ENCODE results near the gene NEMP1.

DNA sequence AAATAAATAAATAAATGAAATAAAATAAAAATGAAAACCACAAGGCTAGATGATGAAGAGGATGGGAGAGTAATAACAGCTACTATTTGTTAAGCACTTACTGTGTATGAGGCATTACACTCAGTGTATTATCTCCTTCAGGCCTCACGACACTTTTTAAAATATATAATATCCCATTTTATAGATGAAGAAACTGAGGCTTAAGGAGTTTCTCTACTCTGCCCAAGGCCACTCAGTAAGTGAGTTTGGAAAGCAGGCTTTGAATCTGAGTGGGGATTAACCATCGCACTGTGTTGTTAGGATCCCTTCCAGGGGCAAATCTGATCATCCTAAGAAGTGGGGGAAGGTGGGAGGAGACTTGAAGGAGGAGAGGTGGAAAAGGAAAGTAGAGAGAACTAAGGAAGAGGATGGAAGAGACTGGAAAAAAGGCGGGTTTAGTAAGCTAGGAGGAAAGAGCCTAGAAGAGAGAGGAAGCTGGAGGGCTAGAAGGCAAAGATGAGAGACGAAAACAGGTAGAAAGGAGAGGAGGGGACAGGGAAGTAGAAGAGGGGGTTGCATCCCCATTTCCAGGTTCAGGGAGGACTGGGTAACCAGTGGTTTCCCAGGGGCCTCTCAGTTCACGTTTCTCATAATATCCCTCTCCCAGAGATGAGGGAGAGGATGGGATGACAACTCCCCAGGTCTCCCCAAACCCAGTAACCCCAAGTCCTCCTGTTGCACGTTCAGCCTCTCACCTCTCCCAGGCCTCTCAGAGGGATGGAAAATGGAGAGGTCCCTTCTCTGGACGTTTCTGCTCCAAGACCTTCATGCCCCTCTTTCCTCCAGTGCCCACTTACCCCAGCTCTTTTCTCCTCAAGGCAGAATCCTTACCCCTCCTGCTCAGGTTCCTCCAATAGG is 30.9 kb upstream of the NEMP1 start:
- TF ChIP-seq GATA2 (IDR thresholded peaks at IDR 0.05; ENCODE audit: low read depth, low read length): no peak
- no peak for TF ChIP-seq GATA3 (IDR thresholded peaks at IDR 0.05; ENCODE audit: low read depth, low read length)
